Smooth muscle cell of the brain vasculature (primary cell): ENCODE results near the gene ZNF491.
"Not testable (repeated sequence)": the region's sequence is repeated elsewhere in the genome, so short reads cannot be mapped to it uniquely, and the experiment has no call there.

Experiments used
- DNase-seq: peaks from one replicate; pipeline ENCODE4 v3.0.0-alpha.2; 2012; ENCODE audit warnings: low read depth, low spot score

ZNF491 gene

DNA sequence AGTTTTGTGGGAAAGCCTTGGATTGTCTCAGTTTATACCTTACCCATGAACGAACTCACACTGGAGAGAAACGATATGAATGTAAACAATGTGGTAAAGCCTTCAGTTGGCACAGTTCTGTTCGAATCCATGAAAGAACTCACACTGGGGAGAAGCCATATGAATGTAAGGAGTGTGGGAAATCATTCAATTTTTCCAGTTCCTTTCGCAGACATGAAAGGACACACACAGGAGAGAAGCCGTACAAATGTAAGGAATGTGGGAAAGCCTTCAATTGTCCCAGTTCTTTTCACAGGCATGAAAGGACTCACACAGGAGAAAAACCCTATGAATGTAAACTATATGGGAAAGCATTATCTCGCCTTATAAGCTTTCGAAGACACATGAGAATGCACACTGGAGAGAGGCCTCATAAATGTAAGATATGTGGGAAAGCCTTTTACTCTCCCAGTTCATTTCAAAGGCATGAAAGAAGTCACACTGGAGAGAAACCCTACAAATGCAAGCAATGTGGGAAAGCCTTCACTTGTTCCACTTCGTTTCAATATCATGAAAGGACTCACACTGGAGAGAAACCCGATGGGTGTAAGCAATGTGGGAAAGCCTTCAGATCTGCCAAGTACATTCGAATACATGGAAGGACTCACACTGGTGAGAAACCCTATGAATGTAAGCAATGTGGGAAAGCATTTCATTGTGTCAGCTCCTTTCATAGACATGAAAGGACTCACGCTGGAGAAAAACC lies 8.2 kb downstream of the ZNF491 start:
- DNase-seq: no peak

- no peak for DNase-seq
Observed at GRCh38 chr19:11807099-11807380, 8.7 kb downstream of the ZNF491 start.

GRCh38 chr19:11813703-11814028 lies 15.3 kb downstream of the ZNF491 start:
- no peak for DNase-seq

DNA sequence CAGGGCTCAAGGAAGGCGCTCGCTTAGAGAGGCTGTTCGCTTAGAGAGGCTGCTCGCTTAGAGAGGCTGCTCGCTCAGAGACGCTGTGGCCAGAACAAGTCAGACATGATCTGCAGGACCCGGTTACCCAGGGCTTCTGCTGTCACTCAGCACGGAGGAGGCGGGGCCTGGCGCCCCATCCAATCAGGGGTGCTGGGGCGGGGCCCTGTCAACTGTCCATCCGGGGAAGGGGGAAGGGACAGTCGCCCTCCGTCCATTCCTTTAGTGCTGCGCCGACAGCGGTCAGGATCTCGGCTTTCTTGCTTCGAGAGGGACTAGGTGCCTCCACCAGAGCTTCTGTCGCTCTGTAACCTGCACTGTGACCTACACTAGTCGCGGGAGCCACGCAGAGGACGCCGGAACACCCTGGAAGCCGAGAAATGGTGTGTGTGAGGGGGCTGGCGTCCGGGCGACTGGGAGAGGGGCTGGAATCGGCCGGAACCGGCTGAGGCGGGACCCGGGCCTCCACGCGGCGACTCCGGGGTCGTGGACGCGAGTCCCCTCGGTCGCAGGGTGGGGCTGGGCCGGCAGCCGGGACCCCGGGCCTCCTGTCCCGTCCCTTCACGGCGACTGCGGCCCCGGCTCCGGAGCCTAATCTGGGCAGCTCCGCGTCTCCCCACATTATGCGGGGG lies 15.8 kb downstream of the ZNF491 start, which contains the start of gene ZNF440:
TSS of gene ZNF440 (plus strand) at position 245 of the 671 bp plus-strand sequence. CDS start at position 420, 175 bp downstream.
- DNase-seq: peak; percentile 86

- no peak for DNase-seq
Observed at GRCh38 chr19:11814700-11815035, 16.3 kb downstream of the ZNF491 start.

DNA sequence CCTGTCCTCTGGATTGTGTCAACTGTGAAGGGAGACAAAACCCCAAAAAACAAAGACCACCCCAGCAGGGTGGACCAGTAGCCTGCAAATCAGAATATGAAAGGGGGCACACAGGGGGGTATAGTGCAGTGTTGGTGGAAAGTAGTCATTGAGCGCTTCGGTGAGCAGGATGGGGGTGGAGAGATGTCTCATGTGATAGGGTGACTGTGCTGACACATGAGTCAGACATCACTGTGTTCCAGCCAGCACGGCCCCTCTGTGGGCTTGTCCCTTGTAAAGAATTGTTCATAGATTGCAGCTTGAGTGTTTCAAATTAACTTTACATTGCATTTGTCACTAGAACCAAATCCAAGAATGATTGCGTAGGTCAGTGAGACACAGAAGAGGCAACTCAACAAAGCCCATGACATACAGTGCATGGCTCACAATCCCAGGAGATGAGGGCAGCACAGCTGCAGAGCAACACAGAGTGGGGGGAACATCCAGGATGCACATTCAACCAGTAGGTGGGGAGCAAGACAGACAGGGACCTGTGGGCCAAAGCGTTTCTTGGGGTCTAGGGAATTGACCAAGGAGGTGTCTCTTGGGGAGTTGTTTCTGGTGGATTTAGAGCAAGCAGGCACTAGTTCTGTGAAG lies 23.3 kb downstream of the ZNF491 start:
- no peak for DNase-seq

GRCh38 chr19:11828957-11829876 lies 30.9 kb downstream of the ZNF491 start:
- not testable (repeated sequence) for DNase-seq

GRCh38 chr19:11832253-11832912 lies 34.1 kb downstream of the ZNF491 start:
- DNase-seq: no peak

DNA sequence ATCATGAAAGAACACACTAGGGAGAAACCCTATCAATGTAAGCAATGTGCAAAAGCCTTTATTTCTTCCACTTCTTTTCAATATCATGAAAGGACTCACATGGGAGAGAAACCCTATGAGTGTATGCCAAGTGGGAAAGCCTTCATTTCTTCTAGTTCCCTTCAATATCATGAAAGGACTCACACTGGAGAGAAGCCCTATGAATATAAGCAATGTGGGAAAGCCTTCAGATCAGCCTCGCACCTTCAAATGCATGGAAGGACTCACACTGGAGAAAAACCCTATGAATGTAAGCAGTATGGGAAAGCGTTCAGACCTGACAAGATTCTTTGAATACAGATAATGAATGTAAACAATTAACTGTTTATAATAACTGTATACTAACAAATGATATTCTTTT lies 35.2 kb downstream of the ZNF491 start:
- DNase-seq: no peak

- DNase-seq: not testable (repeated sequence)
Observed at GRCh38 chr19:11835626-11836066, 37.3 kb downstream of the ZNF491 start.

- DNase-seq: no peak
Observed at GRCh38 chr19:11843722-11844121, 45.4 kb downstream of the ZNF491 start.

DNA sequence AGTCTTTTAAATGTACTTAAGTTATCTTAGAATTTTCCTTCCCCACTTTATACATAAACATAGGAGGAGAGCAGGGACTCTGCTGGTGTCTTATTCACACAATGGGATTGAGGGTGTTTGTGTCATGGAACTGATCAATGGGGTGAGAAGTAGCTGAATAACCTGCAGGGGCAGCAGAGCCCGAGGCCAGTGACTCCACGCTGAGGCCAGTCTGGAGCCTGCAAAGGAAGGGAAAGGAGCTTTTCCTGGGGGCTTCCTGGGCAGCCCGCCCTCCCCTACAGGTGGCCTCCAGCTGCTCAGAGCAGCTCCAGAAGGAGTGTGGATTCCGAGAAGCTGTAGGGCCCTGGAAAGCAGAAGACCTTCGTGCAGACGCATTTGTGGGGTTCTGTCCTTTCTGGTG lies 49.3 kb downstream of the ZNF491 start:
- not testable (repeated sequence) for DNase-seq

- no peak for DNase-seq
Observed at GRCh38 chr19:11848200-11848593, 49.9 kb downstream of the ZNF491 start.

GRCh38 chr19:11848594-11849469 lies 50.5 kb downstream of the ZNF491 start, which contains the start of gene ZNF439:
ZNF439 (plus strand) TSS chr19:11848726; CDS start chr19:11848868, 142 bp downstream.
- peak; percentile 9 for DNase-seq

DNA sequence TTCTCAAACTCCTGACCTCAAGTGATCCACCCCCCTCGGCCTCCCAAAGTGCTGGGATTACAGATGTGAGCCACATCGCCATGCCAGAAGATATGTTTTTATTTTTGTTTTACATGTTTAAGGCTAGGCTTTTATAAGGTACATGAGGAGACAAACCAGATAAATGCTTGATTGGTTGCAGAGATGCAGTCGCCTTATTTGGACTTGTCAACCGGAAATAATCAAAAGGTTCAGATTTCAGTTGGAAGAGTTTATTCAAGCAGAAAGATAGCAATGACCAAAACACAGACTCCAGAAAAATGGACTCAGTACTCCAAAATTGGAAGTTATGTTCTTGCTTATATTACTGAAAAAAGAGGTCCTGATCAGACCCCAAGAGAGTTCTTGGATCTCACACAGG lies 52.0 kb downstream of the ZNF491 start:
- not testable (repeated sequence) for DNase-seq

GRCh38 chr19:11853358-11853757 lies 55.0 kb downstream of the ZNF491 start:
- no peak for DNase-seq

- DNase-seq: no peak
Observed at GRCh38 chr19:11856596-11857250, 58.4 kb downstream of the ZNF491 start.
